Upper lobe of left lung (tissue), 6 donors: ENCODE results near the gene KRTAP17-1. TPM values are rescaled to one million over a fixed set of nuclear protein-coding genes. Genes with fewer than 3 reads are reported as not detected.
"Not testable (repeated sequence)": the region's sequence is repeated elsewhere in the genome, so short reads cannot be mapped to it uniquely, and the experiment has no call there.

ENCODE experiments used
- ATAC-seq, 2 donors: fragments of 200-7000 bp; cut with Tn5 transposase; one replicate each; pipeline ENCODE4 v1.9.1; 2022; ENCODE audit warnings: mild to moderate bottlenecking in 2 of 2, moderate library complexity in 2 of 2; ENCODE audit not compliant: low FRiP score in 2 of 2
- DNase-seq, 2 donors: peaks; one replicate each; pipeline ENCODE4 v3.0.0-alpha.2; 2019 to 2020
- H3K27ac ChIP-seq, 4 donors: fragments of 200-600 bp; sonication (generic); one replicate each; pipeline ENCODE4 v1.5.1; 2016 to 2019
- H3K27me3 ChIP-seq, 4 donors: fragments of 200-600 bp; sonication (generic); one replicate each; pipeline ENCODE4 v1.5.1; 2017 to 2019
- H3K36me3 ChIP-seq, 4 donors: fragments of 200-600 bp; sonication (generic); one replicate each; pipeline ENCODE4 v1.5.1; 2016 to 2019
- H3K4me1 ChIP-seq, 4 donors: fragments of 200-600 bp; sonication (generic); one replicate each; pipeline ENCODE4 v1.5.1; 2018 to 2019
- H3K4me3 ChIP-seq, 4 donors: fragments of 200-600 bp; sonication (generic); one replicate each; pipeline ENCODE4 v1.5.1; 2017 to 2019; ENCODE audit warnings: mild to moderate bottlenecking in 2 of 4, moderate library complexity in 1 of 4
- H3K9me3 ChIP-seq, 4 donors: fragments of 200-600 bp; sonication (generic); one replicate each; pipeline ENCODE4 v1.5.1; 2018 to 2019
- CTCF ChIP-seq, 6 experiments: fragments of 450-650 bp in 4 of 6; fragments of 200-600 bp in 2 of 6; sonication (generic) in 2 of 6; IDR thresholded peaks; one replicate each; pipeline ENCODE4 v1.5.1; 2016 to 2019; ENCODE audit warnings: antibody characterized with exemption in 6 of 6
- EP300 ChIP-seq, 4 donors: sonication (generic); formaldehyde crosslinking; IDR thresholded peaks; one replicate each; pipeline ENCODE4 v1.5.1; 2017; ENCODE audit warnings: antibody characterized with exemption in 4 of 4, control low read depth in 2 of 4
- POLR2A ChIP-seq, 4 donors: fragments of 450-650 bp; IDR thresholded peaks; one replicate each; pipeline ENCODE4 v1.5.1; 2016 to 2017; ENCODE audit warnings: antibody characterized with exemption in 4 of 4, mild to moderate bottlenecking in 2 of 4
- POLR2AphosphoS5 ChIP-seq, 2 donors: sonication (generic); formaldehyde crosslinking; IDR thresholded peaks; one replicate each; pipeline ENCODE4 v1.5.1; 2017; ENCODE audit warnings: antibody characterized with exemption in 2 of 2
- WGBS, 2 donors: methylation state at CpG; one replicate each; pipeline ENCODE4 v1.1.5; 2017 to 2018; 5-methylcytosine and 5-hydroxymethylcytosine counted together
- total RNA-seq, 6 donors: library from RNA; depleted of rRNA in 4 of 6; stranded (reverse); fragments of >200 nt in 4 of 6; gene quantifications; one replicate each; pipeline versions ENCODE4 v1.1.0 to v1.2.1, GENCODE V29; 2016 to 2021
- donor health status: DM: no; HTN: no; CAD: no; lungs with moderate emphysema.
- donor health status: DM: no; HTN: yes; CAD: no; lungs with severe emphysema.

KRTAP17-1 gene
- total RNA-seq, 6 donors from 2014 or later, result not detected

GRCh38 chr17:41351177-41351576 is 35.7 kb upstream of the KRTAP17-1 start:
- H3K4me1 ChIP-seq, result no peaks in the 10 kb centered on the region
- WGBS, 2 donors, result 76 to 95% methylated on average over 2 of the region's 2 CpGs

GRCh38 chr17:41350381-41350878 is 34.9 kb upstream of the KRTAP17-1 start, which contains the start of gene KRT33A:
KRT33A (minus strand) TSS chr17:41350828; CDS start chr17:41350767, 61 bp downstream.
- DNase-seq, result peak in 1 of 2 donors; percentile 68
- H3K4me3 ChIP-seq, H3K36me3 ChIP-seq, ATAC-seq, H3K27me3 ChIP-seq, H3K4me1 ChIP-seq, H3K9me3 ChIP-seq, H3K27ac ChIP-seq: not testable (repeated sequence)
- WGBS, 2 donors, result 94 to 95% methylated on average over 12 to 16 of the region's 16 CpGs

More at GRCh38 chr17:41351177-41351576, 35.7 kb upstream of the KRTAP17-1 start:
- DNase-seq (no peak), ATAC-seq (no peak)
- no peak overlapping the region for H3K27ac ChIP-seq
- H3K9me3 ChIP-seq, result no peaks in the 10 kb centered on the region
- TF ChIP-seq CTCF (IDR thresholded peaks at IDR 0.05) (no peak), EP300 (IDR thresholded peaks at IDR 0.05) (no peak), POLR2AphosphoS5 (IDR thresholded peaks at IDR 0.05) (no peak), POLR2A (IDR thresholded peaks at IDR 0.05) (no peak)
- no peaks in the 10 kb centered on the region for H3K36me3 ChIP-seq
- H3K4me3 ChIP-seq, result no peak overlapping the region
- H3K27me3 ChIP-seq, result no peaks in the 10 kb centered on the region

- WGBS, 2 donors, result 72 to 79% methylated on average over 4 to 7 of the region's 7 CpGs
- Histone ChIP-seq H3K9me3 (no peaks in the 10 kb centered on the region), H3K27me3 (no peaks in the 10 kb centered on the region), H3K27ac (no peak overlapping the region), H3K4me1 (no peaks in the 10 kb centered on the region), H3K36me3 (no peaks in the 10 kb centered on the region), H3K4me3 (no peak overlapping the region)
- no peak for ATAC-seq
- DNase-seq, result no peak
- TF ChIP-seq CTCF (IDR thresholded peaks at IDR 0.05), result no peak
These were observed 32.6 kb upstream of the KRTAP17-1 start for GRCh38 chr17:41347869-41348760.

GRCh38 chr17:41346421-41346820 is 30.9 kb upstream of the KRTAP17-1 start:
- H3K9me3 ChIP-seq, H3K4me1 ChIP-seq, H3K36me3 ChIP-seq, H3K27ac ChIP-seq, ATAC-seq, DNase-seq, H3K4me3 ChIP-seq, H3K27me3 ChIP-seq: not testable (repeated sequence)
- 89 to 93% methylated on average over 15 to 16 of the region's 16 CpGs for WGBS, 2 donors

- no peak overlapping the region for H3K4me3 ChIP-seq
- ATAC-seq (no peak), DNase-seq (no peak)
- H3K36me3 ChIP-seq, result no peaks in the 10 kb centered on the region
- 93 to 100% methylated on average over 3 of the region's 3 CpGs for WGBS, 2 donors
- peaks cover 0 to 6% (median 0%) of the 10 kb centered on the region in 4 donors for H3K9me3 ChIP-seq
- no peaks in the 10 kb centered on the region for H3K4me1 ChIP-seq
- H3K27me3 ChIP-seq, result no peaks in the 10 kb centered on the region
- TF ChIP-seq CTCF (IDR thresholded peaks at IDR 0.05), result no peak
- TF ChIP-seq POLR2AphosphoS5 (IDR thresholded peaks at IDR 0.05), result no peak
- TF ChIP-seq EP300 (IDR thresholded peaks at IDR 0.05), result no peak
- TF ChIP-seq POLR2A (IDR thresholded peaks at IDR 0.05), result no peak
- H3K27ac ChIP-seq, result no peak overlapping the region
These were observed 30.5 kb upstream of the KRTAP17-1 start for GRCh38 chr17:41345992-41346391.

- DNase-seq, result no peak
- TF ChIP-seq POLR2A (IDR thresholded peaks at IDR 0.05), result no peak
- TF ChIP-seq POLR2AphosphoS5 (IDR thresholded peaks at IDR 0.05), result no peak
- TF ChIP-seq CTCF (IDR thresholded peaks at IDR 0.05), result no peak
- TF ChIP-seq EP300 (IDR thresholded peaks at IDR 0.05), result no peak
- H3K9me3 ChIP-seq, result peaks cover 0 to 6% (median 0%) of the 10 kb centered on the region in 4 donors
- no peak for ATAC-seq
- no peak overlapping the region for H3K27ac ChIP-seq
- H3K27me3 ChIP-seq, result no peaks in the 10 kb centered on the region
- H3K36me3 ChIP-seq, result no peaks in the 10 kb centered on the region
- no peak overlapping the region for H3K4me3 ChIP-seq
- H3K4me1 ChIP-seq, result peaks cover 7 to 9% (median 8%) of the 10 kb centered on the region in 4 donors
- WGBS, 2 donors, result 79 to 94% methylated on average over 3 of the region's 3 CpGs
These were observed 27.5 kb upstream of the KRTAP17-1 start for GRCh38 chr17:41343029-41343428.
